Esophagus squamous epithelium (tissue), 5 donors: ENCODE results near the gene ANKRD60. TPM values are rescaled to one million over a fixed set of nuclear protein-coding genes. Genes with fewer than 3 reads are reported as not detected.

ENCODE experiments used
- DNase-seq: peaks from one replicate; lab custom pipeline; 2025; lab: John Stamatoyannopoulos, UW
- H3K27ac ChIP-seq, 4 donors: fragments of 200-600 bp; sonication (generic); one replicate each; pipeline ENCODE4 v1.5.1; 2016 to 2019; ENCODE audit warnings: mild to moderate bottlenecking in 1 of 4
- H3K27me3 ChIP-seq, 4 donors: fragments of 200-600 bp; sonication (generic); 1 replicate in 3 of 4; 2 replicates in 1 of 4; pipeline versions ENCODE4 v1.5.1 to v1.6.0; 2017 to 2021; ENCODE audit warnings: antibody characterized with exemption in 1 of 4
- H3K36me3 ChIP-seq, 3 donors: fragments of 200-600 bp; sonication (generic); one replicate each; pipeline ENCODE4 v1.5.1; 2016 to 2019
- H3K4me1 ChIP-seq, 3 donors: fragments of 200-600 bp; sonication (generic); one replicate each; pipeline ENCODE4 v1.5.1; 2017 to 2019
- H3K4me3 ChIP-seq, 4 donors: fragments of 200-600 bp; sonication (generic); 1 replicate in 3 of 4; 2 replicates in 1 of 4; pipeline ENCODE4 v1.5.1; 2016 to 2019; ENCODE audit warnings: mild to moderate bottlenecking in 2 of 4, moderate library complexity in 1 of 4
- H3K9me3 ChIP-seq, 3 donors: fragments of 200-600 bp; sonication (generic); one replicate each; pipeline ENCODE4 v1.5.1; 2016 to 2019
- CTCF ChIP-seq, 6 experiments: fragments of 450-650 bp in 4 of 6; fragments of 200-600 bp in 2 of 6; sonication (generic) in 2 of 6; IDR thresholded peaks; one replicate each; pipeline ENCODE4 v1.5.1; 2016 to 2019; ENCODE audit warnings: antibody characterized with exemption in 6 of 6, mild to moderate bottlenecking in 4 of 6, moderate library complexity in 4 of 6
- POLR2A ChIP-seq, 4 donors: fragments of 450-650 bp; IDR thresholded peaks; one replicate each; pipeline ENCODE4 v1.6.1; 2017; ENCODE audit warnings: antibody characterized with exemption in 4 of 4, mild to moderate bottlenecking in 4 of 4, moderate library complexity in 3 of 4
- WGBS, 2 donors: methylation state at CpG; one replicate each; pipeline ENCODE4 v1.1.5; 2018; 5-methylcytosine and 5-hydroxymethylcytosine counted together
- intact Hi-C: fragments of 100-400 bp; cut with DNase I; formaldehyde crosslinking; loops from one replicate; pipeline ENCODE4 v1.15.0; 2022
- total RNA-seq, 4 donors: library from RNA; depleted of rRNA; stranded (reverse); fragments of >200 nt; gene quantifications; one replicate each; pipeline ENCODE4 v1.1.0, GENCODE V29; 2016
- donor health status: DM: yes; HTN: yes; CAD: no.

The ANKRD60 gene
- total RNA-seq, 4 donors from 2014 or later: not detected

- peaks cover 9 to 80% (median 13%) of the 10 kb centered on the region in 3 donors for H3K36me3 ChIP-seq
- WGBS, 2 donors: 88 to 92% methylated on average over 4 to 5 of the region's 6 CpGs
- H3K27me3 ChIP-seq: no peaks in the 10 kb centered on the region
- DNase-seq: no peak
- peaks cover 0 to 6% (median 0%) of the 10 kb centered on the region in 3 donors for H3K4me1 ChIP-seq
- intact Hi-C loops: no loop called here
- H3K4me3 ChIP-seq: no peak overlapping the region
- TF ChIP-seq POLR2A (IDR thresholded peaks at IDR 0.05): no peak
- no peak for TF ChIP-seq CTCF (IDR thresholded peaks at IDR 0.05)
- no peak overlapping the region for H3K27ac ChIP-seq
- no peaks in the 10 kb centered on the region for H3K9me3 ChIP-seq
These were observed 13.5 kb upstream of the ANKRD60 start for GRCh38 chr20:58241766-58242465.

- no peak for DNase-seq
- Histone ChIP-seq H3K9me3 (no peaks in the 10 kb centered on the region), H3K36me3 (peaks cover 4 to 66% (median 8%) of the 10 kb centered on the region in 3 donors), H3K27me3 (no peaks in the 10 kb centered on the region), H3K4me1 (peaks cover 0 to 13% (median 0%) of the 10 kb centered on the region in 3 donors), H3K27ac (no peak overlapping the region), H3K4me3 (no peak overlapping the region)
- intact Hi-C loops: no loop called here
- TF ChIP-seq CTCF (IDR thresholded peaks at IDR 0.05): no peak
- no peak for TF ChIP-seq POLR2A (IDR thresholded peaks at IDR 0.05)
- 85 to 95% methylated on average over 4 of the region's 4 CpGs for WGBS, 2 donors
These were observed 12.0 kb upstream of the ANKRD60 start for GRCh38 chr20:58240471-58240870.

- Histone ChIP-seq H3K27me3 (no peaks in the 10 kb centered on the region), H3K9me3 (no peaks in the 10 kb centered on the region), H3K4me1 (peaks cover 0 to 13% (median 0%) of the 10 kb centered on the region in 3 donors), H3K36me3 (peaks cover 0 to 63% (median 8%) of the 10 kb centered on the region in 3 donors), H3K4me3 (no peak overlapping the region), H3K27ac (no peak overlapping the region)
- WGBS, 2 donors: 82 to 85% methylated on average over 7 of the region's 7 CpGs
- DNase-seq: no peak
- TF ChIP-seq POLR2A (IDR thresholded peaks at IDR 0.05) (no peak), CTCF (IDR thresholded peaks at IDR 0.05) (no peak)
- intact Hi-C loops: loop anchor here (10.0 kb wide), 1 partner anchor 206 kb away; no protein-coding TSS in a partner anchor
These were observed 10.8 kb upstream of the ANKRD60 start for GRCh38 chr20:58239216-58239615.

DNA sequence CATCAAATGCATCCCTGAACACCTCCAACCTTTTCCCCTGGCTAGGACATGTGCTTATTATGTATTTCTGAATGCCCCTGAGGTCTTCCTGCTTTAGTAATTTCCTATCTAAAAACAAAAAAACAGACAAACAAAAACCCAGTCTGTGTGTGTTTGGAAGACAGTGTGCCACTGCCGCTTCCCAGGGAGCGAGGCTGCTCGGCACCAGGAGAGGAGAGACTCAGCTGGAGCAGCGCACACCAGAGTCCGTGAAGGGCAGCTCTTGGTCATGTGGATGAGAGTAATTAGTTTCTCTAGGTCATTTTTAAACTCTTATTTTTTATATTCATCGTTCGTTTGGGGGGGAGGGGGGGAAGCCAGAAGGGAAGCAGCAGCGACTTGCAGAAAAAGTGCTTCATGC is 10.0 kb upstream of the ANKRD60 start:
- peaks cover 0 to 57% (median 8%) of the 10 kb centered on the region in 3 donors for H3K36me3 ChIP-seq
- H3K4me3 ChIP-seq: no peak overlapping the region

More for the DNA sequence above, 10.0 kb upstream of the ANKRD60 start:
- Histone ChIP-seq H3K27ac (no peak overlapping the region), H3K27me3 (no peaks in the 10 kb centered on the region), H3K9me3 (no peaks in the 10 kb centered on the region), H3K4me1 (peaks cover 0 to 13% (median 0%) of the 10 kb centered on the region in 3 donors)
- TF ChIP-seq CTCF (IDR thresholded peaks at IDR 0.05) (no peak), POLR2A (IDR thresholded peaks at IDR 0.05) (no peak)
- DNase-seq: no peak
- intact Hi-C loops: loop anchor here (10.0 kb wide), 1 partner anchor 206 kb away; no protein-coding TSS in a partner anchor
- WGBS, 2 donors: 63 to 84% methylated on average over 7 to 8 of the region's 8 CpGs
